Ishikawa (cell line): ENCODE measurements around the gene CFAP157.

ENCODE experiments used
- CEBPB ChIP-seq: IDR thresholded peaks from 2 replicates; pipeline ENCODE4 v1.6.1; 2012
- CREB1 ChIP-seq: IDR thresholded peaks from 2 replicates; pipeline ENCODE4 v1.6.1; 2012; ENCODE audit warnings: low read depth
- EGR1 ChIP-seq: IDR thresholded peaks from 2 replicates; pipeline ENCODE4 v1.6.1; 2012
- EP300 ChIP-seq: IDR thresholded peaks from 2 replicates; pipeline ENCODE4 v1.6.1; 2012; ENCODE audit warnings: borderline replicate concordance
- FOXM1 ChIP-seq: IDR thresholded peaks from 2 replicates; pipeline ENCODE4 v1.6.1; 2012; ENCODE audit warnings: low read depth, borderline replicate concordance
- MAX ChIP-seq: IDR thresholded peaks from 2 replicates; pipeline ENCODE4 v1.6.1; 2012
- NFIC ChIP-seq: IDR thresholded peaks from 2 replicates; pipeline ENCODE4 v1.6.1; 2012
- RAD21 ChIP-seq: IDR thresholded peaks from 2 replicates; pipeline ENCODE4 v1.6.1; 2012; ENCODE audit warnings: low read depth
- REST ChIP-seq: IDR thresholded peaks from 2 replicates; pipeline ENCODE4 v1.6.1; 2012; ENCODE audit warnings: low read depth, mild to moderate bottlenecking
- TAF1 ChIP-seq: IDR thresholded peaks from 2 replicates; pipeline ENCODE4 v1.6.1; 2012; ENCODE audit warnings: low read depth, mild to moderate bottlenecking
- TCF12 ChIP-seq: IDR thresholded peaks from 2 replicates; pipeline ENCODE4 v1.6.1; 2012; ENCODE audit warnings: low read depth
- TEAD4 ChIP-seq: IDR thresholded peaks from 2 replicates; pipeline ENCODE4 v1.6.1; 2012
- YY1 ChIP-seq: IDR thresholded peaks from 2 replicates; pipeline ENCODE4 v1.6.1; 2012; ENCODE audit warnings: low read depth
- ZBTB7A ChIP-seq: IDR thresholded peaks from 2 replicates; pipeline ENCODE4 v1.6.1; 2012; ENCODE audit warnings: low read depth
- TF ChIP-seq, protein P1 (sequence below): IDR thresholded peaks from 2 replicates; pipeline ENCODE4 v1.6.1; 2012

CFAP157 gene

DNA sequence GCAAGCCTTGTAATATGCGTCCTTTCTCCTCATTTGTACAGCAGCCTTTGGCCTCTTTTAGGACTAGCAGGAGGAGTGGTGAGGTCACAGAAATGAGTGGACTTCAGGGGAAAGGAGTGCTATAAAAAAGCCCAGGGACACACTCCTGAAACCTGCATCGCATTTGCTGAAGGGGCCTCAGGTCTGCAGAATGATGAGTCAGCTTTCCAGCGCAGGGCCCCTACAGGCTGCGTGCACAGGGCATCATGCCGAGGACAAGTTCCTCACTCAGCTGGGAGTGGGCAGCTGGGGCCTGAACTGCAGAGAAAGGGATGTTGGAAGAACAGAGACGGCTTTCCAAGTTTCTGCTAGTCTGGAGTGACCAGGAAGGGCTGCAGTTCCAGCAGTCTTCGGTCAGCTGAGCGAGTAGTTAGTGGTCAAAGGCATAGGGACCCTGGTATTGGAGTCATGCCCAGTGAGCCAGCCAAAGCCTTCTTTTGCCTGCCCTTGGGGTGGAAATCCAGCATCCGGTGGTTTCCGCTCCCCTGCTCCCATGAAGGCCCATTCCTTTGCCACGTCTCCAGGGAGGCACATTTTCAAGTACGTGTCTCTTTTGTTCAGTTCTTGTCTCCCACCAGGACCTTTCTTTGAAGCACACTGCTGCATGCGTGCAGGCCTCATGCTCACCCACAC, 17.3 kb upstream of the CFAP157 start:
- no peak for TF ChIP-seq TCF12

- no peak for TF ChIP-seq TEAD4
- no peak for TF ChIP-seq CEBPB
- TF ChIP-seq NFIC = no peak
- TF ChIP-seq TAF1 = no peak
- TF ChIP-seq RAD21 = no peak
- TF ChIP-seq FOXM1 = no peak
- no peak for TF ChIP-seq TCF12
- TF ChIP-seq ZBTB7A = no peak
- TF ChIP-seq REST = no peak
- TF ChIP-seq EP300 = no peak
Measured at GRCh38 chr9:127690735-127691134, 16.1 kb upstream of the CFAP157 start.

GRCh38 chr9:127692071-127692470, 14.7 kb upstream of the CFAP157 start:
- TF ChIP-seq RAD21 (no peak), TEAD4 (no peak), TAF1 (no peak), CREB1 (no peak), EP300 (no peak), CEBPB (no peak), REST (no peak), NFIC (no peak), EGR1 (no peak), TCF12 (no peak), ZBTB7A (no peak), YY1 (no peak)
- TF ChIP-seq, protein P1, sequence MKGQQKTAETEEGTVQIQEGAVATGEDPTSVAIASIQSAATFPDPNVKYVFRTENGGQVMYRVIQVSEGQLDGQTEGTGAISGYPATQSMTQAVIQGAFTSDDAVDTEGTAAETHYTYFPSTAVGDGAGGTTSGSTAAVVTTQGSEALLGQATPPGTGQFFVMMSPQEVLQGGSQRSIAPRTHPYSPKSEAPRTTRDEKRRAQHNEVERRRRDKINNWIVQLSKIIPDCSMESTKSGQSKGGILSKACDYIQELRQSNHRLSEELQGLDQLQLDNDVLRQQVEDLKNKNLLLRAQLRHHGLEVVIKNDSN = no peak

DNA sequence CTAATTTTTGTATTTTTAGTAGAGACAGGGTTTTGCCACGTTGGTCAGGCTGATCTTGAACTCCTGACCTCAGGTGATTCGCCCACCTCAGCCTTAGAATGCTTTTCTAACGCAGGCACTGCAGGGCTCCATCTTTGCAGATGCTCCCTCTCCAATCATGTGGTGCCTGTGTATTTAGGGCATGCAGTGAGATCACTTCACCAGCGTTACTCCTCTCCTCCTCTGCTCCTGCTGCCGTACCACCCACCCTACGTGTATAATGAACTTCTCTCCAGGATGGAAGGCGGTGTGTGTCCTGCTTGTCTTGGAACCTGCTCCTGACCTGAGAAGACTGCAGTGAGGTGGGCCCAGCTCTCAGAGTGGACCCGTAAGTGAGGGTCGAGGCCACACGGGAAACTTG, 13.6 kb upstream of the CFAP157 start:
- TF ChIP-seq REST (no peak), TCF12 (no peak), EGR1 (no peak), EP300 (no peak), ZBTB7A (no peak), CREB1 (no peak), YY1 (no peak), MAX (no peak), RAD21 (no peak), FOXM1 (no peak), NFIC (no peak), CEBPB (no peak)

DNA sequence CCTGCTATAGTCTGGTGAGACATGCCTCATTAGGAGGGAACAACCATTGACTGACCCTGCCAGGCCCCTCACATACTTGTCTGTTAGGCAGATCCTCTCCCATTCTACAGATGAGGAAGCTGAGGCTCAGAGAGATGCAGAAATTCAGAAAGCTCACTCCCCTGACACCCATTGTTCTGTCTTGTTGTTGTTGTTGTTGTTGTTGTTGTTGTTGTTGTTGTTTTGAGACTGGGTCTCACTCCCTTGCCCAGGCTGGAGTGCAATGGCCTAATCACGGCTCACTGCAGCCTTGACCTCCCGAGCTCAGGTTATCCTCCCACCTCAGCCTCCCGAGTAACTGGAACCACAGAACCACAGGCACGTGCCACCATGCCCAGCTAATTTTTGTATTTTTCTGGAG, 13.1 kb upstream of the CFAP157 start:
- TF ChIP-seq TEAD4 = no peak
- no peak for TF ChIP-seq EP300
- TF ChIP-seq TCF12 = no peak
- no peak for TF ChIP-seq CEBPB
- TF ChIP-seq, protein P1 = no peak
- TF ChIP-seq RAD21 = no peak
- TF ChIP-seq ZBTB7A = no peak
- no peak for TF ChIP-seq NFIC
- TF ChIP-seq EGR1 = no peak
- no peak for TF ChIP-seq YY1
- TF ChIP-seq MAX = no peak
- no peak for TF ChIP-seq CREB1
- no peak for TF ChIP-seq REST
- TF ChIP-seq TAF1 = no peak
- TF ChIP-seq FOXM1 = no peak
